ENCODE data around the gene KLKB1.

GRCh38 chr4:186286581-186286980 is 59.3 kb downstream of the KLKB1 start:
- no peak for TF ChIP-seq CTCF (conservative IDR thresholded peaks at IDR 0.05; ENCODE audit: low read length)
- no peak for TF ChIP-seq EZH2phosphoT487 (IDR thresholded peaks at IDR 0.05; ENCODE audit: borderline replicate concordance, low read depth, low read length)

Measured in OCI-LY7 (cell line).